NK-92 (cell line): ENCODE results near the gene SRGAP3.

Experiments used
- DNase-seq: peaks from one replicate; lab custom pipeline; 2025; ENCODE audit not compliant: unreplicated experiment; lab: John Stamatoyannopoulos, UW

SRGAP3 gene

DNA sequence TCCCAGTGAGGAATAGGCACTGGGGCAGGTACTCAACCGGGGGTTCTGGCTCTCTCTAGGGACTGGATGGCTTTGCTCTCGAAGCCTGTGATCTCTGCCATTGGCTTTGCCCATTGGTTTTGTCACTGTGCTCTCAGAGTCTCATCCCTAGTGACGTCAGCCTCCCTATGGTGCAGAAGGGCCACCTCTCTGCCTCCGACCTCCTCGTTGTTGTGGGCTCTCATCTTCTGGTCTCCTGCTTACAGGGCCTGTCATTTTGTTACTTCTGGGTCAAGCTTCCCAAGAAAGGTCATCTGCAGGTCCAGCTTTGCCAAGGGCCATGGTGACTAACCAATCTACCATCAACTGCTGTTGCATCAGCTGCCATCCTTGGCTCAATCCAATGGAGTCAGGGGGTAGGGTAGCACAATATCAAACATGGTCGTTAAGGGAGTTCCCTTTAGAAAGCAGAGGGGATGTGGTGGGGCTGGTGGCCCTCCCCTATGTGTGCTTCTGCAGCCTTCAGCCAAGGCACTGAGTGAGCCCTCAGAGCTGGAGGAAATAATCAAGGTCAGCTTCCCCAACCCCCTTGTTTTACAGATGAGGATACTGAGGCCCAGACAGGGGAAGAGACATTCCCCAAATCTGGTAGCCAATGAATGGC lies 272.8 kb downstream of the SRGAP3 start:
- DNase-seq = no peak

DNA sequence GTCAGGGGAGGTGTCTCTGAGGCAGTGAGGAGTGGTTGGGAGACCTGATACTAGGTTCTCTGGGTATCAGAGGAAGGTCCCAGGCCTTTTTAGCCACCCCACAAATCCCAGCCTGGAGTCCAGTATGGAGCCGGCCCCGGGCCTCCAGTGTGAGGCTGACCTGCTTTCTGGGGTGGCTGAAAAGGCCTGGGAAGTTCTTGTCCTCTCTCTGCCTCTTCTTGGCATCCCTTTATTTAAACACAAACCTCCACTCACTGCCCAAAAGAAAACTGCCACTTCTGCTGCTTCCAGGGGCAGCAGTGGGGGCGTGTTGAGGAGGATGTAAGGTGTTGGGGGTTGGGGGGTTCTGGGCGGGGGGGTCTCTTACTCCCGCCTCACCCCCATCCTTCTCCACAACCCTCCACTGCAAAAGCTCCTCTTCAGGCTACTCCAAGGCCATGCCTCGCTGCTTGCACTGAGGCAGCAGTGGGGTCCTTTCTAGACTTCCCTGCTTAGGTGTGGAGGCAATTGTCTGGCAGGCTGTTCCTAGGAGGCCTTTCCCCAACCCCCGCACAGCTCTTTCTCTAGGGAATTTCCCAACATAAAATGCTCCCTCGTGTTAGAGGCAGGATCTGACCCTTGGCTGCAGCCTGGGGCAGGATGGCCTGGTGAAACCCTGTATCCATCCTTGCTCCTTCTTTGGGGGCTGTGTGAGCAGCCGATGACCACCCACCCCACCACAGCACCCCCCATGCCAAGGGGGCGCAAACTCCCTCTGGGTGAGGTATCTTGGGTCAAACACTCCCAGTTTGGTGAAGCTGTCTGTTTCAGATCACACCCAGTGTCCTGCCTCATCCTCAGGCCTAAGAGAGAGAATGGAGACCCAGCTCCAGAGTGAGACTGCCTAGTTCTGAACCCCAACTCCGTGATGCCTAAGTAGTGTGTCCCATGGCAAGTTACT lies 274.1 kb downstream of the SRGAP3 start:
- DNase-seq = no peak

DNA sequence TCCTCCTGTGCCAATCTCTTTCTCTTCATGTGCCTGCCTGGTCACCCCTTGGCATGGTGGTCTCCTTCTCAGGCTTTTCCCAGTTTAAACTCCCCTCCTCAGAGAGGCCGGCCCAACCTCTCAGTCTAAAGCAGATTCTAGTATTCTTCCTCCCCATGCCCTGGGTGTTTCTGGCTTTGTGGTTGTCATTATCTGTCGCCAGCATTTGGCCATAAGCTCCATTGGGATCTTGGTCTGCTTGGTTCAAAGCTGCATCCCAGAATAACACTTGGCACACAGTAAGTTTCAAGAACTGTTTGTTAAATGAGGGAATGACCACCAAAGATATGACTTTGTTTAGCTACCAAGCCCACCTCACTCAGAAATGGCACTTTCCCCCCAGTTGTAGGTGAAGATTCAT lies 275.0 kb downstream of the SRGAP3 start:
- no peak for DNase-seq

DNA sequence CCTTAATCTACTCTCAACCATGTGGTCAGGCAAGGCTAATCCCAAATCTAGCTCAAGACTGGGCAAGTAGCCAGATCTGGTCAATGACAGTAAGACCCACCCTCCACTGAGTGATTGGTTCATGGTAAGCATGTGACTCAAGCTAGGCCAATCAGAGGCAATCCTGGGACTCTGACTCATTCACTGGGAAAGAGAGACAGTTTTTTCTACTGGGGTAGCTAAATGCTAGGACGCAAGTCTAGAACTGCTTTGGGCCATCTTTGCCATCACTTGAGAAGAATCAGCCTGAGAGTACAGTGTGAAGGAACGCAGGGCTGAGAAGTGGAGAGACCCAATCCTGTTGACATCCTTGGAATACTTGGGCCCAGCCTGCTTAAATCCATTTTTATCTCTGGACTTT lies 276.8 kb downstream of the SRGAP3 start:
- no peak for DNase-seq

DNA sequence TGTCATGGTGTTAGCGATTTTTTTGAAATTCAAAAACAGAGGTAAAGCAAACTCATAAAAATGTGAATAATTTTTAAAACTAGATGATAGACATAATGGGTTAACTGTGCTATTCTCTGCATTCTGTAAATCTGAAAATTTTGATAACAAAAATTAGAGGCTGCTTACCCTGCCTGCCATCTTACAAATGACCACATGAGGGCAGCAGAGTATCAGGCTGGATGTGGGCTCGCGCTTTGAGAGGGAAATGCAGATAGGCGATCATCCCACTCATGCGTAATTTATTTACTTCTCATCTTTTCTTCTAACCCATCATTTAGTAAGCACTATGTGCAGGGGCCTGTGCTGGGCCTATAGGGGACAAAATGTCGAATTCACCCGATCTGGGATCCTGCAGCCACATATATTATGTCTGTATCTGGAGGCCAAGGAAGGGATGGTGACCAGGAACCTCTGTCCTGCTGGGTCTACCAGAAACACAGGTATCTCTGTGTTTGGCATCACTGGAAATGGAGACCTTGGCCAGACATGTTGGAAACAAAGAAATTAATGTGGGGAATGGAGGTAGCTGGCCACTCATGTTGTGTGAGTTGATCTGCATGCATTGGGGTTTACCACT lies 278.4 kb downstream of the SRGAP3 start:
- no peak for DNase-seq

DNA sequence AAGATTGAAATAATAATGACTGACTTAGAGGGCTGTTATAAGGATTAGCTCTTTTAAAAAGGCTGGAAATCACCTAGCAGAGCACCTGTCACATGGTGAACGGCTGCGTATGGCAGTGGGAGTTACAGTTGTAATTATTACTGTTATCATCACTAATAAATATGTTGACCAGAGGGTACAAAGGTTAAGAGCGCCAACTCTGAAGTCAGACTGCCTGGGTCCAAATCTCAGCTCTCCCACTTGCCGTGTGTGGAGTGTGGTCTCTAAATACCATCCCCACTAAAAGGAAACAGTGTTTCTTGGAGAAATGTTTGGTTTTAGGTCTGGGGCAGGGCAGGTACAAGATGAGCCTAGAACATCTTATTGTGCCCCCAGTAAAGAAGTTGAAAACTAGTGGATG lies 280.2 kb downstream of the SRGAP3 start:
- DNase-seq = no peak

DNA sequence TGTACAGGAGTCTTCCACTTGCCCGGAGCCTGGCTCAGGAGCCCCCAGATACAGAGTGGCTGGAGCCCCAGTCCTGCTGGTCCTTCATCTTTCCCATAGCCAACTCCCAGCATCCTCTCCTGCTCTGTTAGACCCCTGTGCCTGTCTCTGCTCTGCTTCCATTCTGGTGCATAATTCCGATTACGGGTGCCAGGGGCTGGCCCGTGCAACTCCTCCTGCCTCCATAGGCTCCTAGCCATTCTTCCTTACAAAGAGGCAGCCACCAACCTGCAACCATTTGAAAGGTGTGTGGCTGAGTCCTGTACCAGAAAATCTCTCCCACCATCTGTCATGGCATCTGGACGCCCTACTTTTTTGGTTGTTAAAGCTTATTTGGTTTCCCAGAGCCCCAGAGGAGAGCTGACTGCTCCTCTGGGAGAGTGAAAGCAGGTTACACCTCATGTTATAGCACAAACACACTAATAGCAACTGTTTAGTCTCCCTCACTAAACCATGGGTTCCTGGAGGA lies 281.0 kb downstream of the SRGAP3 start:
- DNase-seq = no peak

DNA sequence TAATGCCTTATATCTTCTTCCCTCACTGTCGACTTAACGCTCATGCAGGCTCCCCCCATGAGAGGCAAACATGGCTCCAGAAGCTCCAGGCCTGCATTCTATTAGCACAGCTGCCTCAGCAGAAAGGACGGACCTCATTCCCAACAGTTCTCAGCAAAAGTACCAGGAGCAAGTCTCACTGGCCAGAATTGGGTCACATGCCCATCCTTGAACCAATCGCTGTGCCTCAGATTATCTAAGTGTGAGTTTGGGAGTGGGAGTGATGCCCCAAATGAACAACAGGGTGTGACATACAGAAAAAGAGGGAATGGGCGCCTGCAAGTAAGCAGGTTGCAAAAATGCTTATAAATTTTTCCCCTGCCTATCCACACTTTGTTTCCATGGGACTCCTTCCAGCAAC lies 281.9 kb downstream of the SRGAP3 start:
- DNase-seq = no peak

DNA sequence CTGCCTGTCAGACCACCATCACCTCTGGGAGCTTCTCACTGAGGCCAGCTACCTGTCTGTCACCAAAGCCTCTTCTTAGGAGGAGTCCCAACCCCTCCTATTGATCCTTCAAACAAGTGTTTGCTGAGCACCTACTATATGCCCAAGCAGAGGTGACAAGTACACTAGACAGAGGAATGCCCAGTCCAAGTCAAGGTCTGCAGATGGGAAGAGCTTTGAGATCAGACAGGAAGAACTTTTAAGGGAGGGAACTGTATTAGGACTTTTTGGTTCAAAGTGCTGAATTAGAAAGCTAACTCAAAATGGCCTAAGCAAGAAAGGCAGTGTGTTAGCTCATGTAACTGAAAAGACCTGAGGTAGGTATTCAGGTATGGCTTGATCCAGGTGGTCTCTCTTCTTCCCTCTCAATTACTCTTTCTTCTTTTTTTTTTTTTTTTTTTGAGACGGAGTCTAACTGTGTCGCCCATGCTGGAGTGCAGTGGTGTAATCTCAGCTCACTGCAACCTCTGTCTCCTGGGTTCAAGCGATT lies 282.6 kb downstream of the SRGAP3 start:
- no peak for DNase-seq

DNA sequence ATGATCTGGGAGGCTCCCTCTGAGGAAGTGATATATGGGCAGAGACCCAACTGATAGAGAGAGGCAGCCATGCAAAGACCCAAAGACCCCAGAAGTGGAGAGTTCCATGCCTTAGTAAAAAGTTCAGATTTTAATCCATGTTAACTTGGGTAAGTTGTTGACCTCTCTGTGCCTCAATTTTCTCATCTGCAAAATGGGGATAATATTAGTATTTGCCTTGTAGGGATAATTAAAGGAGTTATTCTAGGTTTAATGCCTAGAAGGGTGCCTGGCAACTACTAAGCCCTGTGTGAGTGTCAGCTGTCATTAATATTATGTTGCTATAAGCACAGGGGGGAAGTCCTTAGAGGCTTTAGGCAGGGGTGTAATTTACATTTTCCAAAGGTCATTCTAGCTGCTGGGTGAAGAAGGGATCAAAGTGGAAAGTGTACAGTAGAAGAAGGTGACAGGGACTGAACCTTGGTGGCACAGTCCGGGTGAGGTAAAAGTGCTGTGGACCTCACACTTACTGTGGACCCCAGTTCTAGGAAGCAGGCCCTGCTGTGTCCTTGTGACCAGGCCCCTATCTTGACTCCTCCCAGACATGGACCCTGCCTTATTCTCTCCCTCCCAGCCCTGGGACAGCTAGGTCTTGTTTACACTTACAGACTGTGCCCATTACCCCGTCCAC lies 283.2 kb downstream of the SRGAP3 start:
- no peak for DNase-seq

DNA sequence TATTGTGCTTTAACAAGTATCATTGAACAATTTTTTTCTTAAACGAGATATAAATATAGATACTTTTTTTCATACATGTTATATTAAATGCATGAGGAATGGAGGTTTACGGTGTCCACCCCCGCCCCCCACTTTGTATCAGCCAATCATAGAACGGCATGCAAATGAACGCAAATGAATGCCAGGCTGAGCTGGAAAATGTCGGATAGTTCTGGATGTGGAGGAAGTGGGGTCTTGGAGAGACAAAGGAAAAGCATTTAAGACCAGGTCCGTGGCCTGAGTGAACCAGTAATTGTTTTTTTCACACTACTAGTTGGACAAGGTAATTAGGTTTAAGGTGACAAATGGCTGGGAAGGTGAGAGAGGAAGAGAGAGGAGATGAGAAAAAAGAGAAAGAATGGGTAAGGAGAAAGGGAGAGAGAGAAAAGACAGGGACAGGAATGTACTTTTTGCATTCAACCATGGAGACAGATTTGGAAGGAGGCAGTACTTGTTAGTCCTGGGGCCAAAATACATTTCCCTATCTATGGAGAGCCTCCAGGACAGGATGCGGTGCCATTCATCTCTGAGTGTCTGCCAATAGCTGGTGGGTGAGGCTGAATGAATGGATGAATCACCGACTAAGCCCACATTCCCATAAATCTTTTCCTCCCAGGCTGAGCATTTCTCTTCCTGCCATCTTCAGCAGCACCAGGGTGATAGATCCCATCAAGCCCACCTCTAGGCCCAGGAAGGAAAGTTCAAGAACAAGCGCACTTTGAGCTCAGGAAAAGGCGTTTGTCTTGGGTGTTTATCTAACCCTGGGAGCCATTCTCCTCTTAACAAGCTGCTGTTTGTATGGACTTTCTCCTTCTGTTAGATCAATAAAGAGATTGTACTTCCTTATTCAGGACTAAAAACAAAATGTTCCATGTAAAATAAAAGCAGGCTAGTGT lies 284.7 kb downstream of the SRGAP3 start:
- no peak for DNase-seq

DNA sequence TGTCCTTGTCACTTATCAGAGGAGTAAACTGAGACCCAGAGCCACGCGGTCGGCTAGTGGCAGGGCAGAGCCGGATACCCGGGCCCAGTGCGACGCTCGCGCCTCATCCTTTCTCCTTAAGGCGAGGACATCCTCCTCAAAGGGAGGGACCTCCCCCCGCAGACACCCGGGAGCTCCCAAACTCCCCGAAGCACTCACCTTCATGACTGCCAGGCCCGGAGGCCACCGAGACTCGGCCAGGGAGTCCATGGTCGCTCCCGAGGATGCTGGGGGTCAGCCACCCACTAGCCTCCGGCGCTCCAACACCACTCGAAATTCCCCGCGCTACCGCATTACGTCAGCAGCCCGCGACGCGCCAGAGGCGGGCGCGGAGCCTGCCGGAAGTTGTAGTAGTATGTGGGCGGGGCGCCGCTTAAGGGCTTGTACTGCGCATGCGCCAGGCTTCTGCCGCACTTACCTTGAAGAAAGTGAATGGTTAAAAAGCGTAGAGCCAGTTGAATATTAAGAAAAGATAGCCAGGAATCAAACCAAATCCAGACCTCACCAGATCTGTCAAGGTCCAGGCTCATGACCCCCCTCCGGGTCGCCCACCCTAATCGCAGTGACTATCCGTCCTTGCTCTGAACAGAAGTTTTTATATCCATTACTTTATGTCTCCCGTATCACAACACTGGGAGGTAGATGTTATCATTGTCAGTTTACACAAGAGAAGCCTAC lies 286.2 kb downstream of the SRGAP3 start, which contains the start of gene RAD18:
TSS of gene RAD18 (minus strand) at position 336 of the 717 bp plus-strand sequence. CDS start at position 249, 87 bp downstream.
- DNase-seq = peak; percentile 59

DNA sequence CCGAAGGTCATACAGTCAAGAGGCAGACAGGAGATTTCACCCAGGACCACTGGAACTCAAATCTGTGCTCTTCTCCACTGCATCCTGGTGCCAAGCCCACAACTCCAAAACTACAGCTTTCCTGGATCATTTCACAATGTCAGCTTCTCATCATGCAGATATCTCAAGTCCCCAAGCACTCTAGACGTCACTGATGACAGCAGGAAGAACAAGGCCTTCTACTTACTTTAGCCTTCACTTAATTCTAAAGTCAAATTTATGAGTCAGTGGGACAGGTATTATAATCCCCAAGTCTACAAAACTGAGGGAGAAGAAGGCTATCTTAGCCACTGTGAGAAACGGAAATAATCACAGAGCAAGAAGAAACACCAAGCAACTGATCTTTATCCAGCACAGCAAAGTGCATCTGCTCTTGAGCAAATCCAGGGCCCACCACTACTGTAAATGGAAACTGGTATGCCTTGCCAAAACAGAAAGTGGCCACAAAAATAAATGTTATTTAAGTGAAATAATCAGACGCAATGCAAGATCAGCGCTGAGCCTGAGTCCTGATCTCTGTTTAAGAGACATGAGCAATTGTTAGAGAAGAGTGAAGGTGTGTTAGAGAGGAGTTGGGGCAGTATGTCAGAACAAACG lies 287.1 kb downstream of the SRGAP3 start:
- no peak for DNase-seq

DNA sequence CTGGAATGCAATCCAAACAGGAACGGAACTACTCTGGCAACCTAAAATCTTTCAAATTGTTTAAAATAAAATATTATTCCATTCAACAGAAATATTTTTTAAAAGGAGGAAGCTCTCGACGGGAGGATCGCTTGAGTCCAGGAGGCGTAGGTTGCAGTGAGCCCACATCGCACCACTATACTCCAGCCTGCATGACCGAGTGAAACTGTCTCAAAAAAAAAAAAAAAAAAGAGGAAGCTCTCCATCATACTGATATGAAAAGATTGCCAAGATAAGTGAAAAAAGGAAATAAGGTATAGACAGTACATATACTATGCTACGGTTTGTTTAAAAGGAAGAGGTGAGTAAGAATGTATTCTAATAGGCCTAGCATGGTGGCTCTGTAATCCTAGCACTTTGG lies 289.8 kb downstream of the SRGAP3 start:
- DNase-seq = no peak

DNA sequence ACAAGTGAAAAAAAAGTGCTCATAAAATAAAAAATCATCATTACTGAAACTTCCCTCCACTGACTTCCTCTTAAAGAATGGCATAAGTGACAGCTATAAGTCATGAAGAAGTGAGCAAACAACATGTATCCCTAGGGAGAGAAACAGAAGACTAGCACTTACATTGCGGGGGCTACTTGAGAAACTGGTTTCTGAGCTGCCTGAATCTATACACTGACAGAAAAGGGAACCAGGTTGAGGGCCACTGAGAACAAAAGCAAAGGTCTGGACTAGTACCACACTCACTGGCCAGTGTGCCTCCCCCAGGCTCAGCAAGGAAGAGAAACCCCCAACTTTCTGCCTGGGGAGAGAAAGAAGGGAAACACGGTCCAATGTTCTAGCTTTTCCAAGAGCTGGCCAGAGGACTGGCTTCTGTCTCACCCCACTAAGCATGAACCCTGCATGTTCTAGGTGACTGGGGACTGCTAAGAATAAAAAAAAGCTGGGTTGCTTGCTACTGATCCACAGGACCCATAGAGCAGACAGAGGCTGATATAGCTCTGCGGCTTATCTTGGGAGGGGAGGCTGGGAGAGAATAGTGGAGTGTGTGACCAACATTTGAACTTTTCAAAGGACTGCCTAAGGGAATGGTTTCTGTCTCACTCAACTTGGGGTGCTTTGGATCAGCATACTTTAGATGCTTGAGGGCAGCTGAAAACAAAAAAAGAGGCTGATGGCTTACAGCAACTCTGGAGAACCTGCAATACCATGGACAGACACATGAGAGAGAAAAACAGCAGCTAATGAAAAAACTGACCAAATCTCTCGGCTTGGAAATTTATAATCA lies 294.3 kb downstream of the SRGAP3 start:
- DNase-seq = no peak

DNA sequence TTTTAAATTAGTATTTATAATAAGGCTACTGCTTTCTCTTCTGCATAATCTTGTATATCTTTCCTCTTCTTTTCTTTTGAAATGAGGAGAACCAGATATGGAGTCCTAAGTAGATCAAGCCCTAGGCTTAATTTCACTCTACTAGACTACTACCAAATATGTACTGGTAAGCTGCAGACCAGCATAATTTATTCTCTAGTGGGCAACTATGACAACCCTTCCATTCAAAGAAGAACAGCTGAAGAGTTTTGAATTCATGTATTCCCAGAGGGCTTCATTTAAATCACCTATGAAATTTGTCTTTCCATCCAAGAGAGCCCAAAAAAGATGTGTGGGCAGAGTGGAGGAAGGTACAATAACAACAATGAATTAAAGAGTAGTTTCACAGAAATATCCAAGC lies 296.1 kb downstream of the SRGAP3 start:
- no peak for DNase-seq

DNA sequence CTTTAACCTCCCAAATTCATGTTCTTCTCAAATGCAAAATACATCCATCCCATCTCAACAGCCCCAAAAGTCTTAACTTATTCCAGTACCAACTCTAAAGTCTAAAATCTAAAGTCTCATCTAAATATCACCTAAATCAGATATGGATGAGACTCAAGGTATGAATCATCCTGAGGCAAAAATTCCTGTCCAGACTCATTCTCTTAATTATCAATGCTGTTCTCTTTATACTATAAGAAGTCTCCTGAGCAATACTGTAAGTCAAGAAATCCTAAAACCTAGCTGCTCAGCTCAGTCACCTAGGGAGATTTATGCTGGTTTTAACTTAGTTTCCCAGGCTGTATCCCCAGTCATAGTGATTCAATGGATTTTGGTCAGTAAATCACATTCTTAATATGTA lies 297.3 kb downstream of the SRGAP3 start:
- DNase-seq = no peak
